ENCODE data around the gene KLHL30. TPM values are rescaled to one million over a fixed set of nuclear protein-coding genes. Genes with fewer than 3 reads are reported as not detected.

KLHL30 gene
- total RNA-seq, 1 donor from 2014 or later: 14.3 TPM

DNA sequence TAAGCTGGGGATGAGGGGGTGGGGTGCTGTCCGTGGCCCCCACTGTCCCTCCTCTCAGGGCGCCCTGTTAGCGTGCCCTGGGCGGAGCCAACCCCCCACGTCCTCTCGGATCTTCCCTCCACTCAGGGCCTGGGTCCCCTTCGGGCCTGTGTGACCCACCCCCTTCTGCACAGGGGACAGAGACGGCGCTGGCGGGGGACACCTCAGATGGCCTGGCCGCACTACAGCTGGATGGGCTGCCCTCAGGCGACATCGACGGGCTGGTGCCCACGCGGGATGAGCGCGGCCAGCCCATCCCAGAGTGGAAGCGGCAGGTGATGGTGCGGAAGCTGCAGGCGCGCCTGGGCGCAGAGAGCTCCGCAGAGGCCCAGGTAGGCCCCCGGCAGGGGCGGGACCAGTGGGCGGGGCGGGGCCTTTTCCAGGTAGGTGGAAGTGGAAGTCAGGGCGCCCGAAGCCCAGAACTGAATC, 9.9 kb upstream of the KLHL30 start:
- no peak for DNase-seq (ENCODE audit: low spot score)
- intact Hi-C loops (cut with DNase I): no loop called here

DNA sequence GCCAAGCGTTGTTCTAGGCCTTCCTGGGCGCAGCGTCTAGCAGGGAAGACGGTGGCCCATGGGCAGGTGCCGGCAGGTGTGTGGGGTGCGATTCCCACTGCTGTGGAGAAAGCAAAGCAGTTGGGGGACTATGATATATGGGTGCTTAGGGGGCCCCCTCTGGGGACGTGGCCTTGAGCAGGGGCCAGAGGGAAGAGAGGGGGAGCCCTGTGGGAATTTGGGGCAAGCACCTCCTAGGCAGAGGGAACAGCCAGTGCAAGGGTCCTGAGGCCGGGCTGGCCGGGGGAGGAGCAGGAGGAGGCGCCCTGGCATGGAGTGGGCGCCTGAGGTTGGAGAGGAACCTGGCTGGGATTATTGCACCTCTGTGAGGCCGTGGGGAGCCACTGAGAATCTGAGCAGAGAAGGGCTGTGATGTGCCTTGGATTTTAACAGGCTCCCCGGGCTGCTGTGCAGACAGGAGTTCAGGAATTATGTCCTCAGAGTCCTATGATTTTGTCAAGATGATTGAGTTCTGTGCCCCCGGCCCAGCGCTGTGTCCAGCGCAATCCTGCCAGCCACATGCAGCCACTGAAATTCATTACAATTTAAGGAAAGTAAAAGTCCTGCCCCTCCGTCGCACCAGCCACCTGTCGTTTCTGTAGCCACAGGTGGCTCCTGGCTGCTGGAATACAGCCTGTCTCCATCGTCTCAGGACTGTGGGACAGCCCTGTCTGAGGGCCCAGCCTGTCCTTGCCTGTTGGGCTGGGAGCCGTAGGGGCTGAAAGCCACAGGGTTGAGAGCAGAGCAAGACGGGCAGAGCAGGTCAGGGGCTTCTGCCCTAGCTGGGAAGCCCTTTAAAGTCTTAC, 9.1 kb upstream of the KLHL30 start:
- no peak for DNase-seq (ENCODE audit: low spot score)
- intact Hi-C loops (cut with DNase I): no loop called here

GRCh38 chr2:238130111-238130695, 8.3 kb upstream of the KLHL30 start:
- intact Hi-C loops (cut with DNase I): no loop called here
- DNase-seq (ENCODE audit: low spot score): no peak

GRCh38 chr2:238130696-238131628, 7.5 kb upstream of the KLHL30 start:
- intact Hi-C loops (cut with DNase I): no loop called here

GRCh38 chr2:238131761-238132462, 6.6 kb upstream of the KLHL30 start:
- no peak for DNase-seq (ENCODE audit: low spot score)
- intact Hi-C loops (cut with DNase I): no loop called here

More at GRCh38 chr2:238130696-238131628, 7.5 kb upstream of the KLHL30 start:
- DNase-seq (ENCODE audit: low spot score): no peak

GRCh38 chr2:238132463-238133450, 5.7 kb upstream of the KLHL30 start:
- intact Hi-C loops (cut with DNase I): no loop called here

GRCh38 chr2:238133499-238134392, 4.7 kb upstream of the KLHL30 start:
- intact Hi-C loops (cut with DNase I): no loop called here
- no peak for DNase-seq (ENCODE audit: low spot score)

More at GRCh38 chr2:238132463-238133450, 5.7 kb upstream of the KLHL30 start:
- DNase-seq (ENCODE audit: low spot score): no peak

DNA sequence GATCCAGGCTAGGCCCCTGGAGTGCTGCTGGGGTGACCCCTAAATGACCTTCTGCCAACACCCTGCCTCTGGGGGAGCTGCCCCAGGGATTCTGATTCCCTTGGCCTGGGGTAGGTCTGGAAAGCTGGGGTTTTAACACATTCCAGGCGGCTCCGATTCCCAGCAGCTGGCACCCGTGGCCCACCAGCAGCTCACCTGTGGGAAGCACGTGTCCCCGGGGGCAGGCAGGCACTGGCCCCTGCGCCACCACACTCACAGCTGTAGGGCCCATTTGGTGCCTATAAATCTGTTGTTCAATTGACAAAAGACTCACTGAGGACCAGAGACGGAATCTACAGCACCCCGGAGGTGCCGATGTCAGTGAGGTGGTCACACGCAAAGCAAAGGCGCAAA, 4.1 kb upstream of the KLHL30 start:
- intact Hi-C loops (cut with DNase I): no loop called here

GRCh38 chr2:238135601-238136150, 2.8 kb upstream of the KLHL30 start:
- DNase-seq (ENCODE audit: low spot score): no peak
- intact Hi-C loops (cut with DNase I): loop anchor here (5.0 kb wide), 1 partner anchor 73 kb away; the partner anchor contains the start of gene SCLY

More for the DNA sequence above, 4.1 kb upstream of the KLHL30 start:
- no peak for DNase-seq (ENCODE audit: low spot score)

GRCh38 chr2:238136820-238137537, 1.5 kb upstream of the KLHL30 start:
- DNase-seq (ENCODE audit: low spot score): no peak
- intact Hi-C loops (cut with DNase I): loop anchor here (5.0 kb wide), 1 partner anchor 75 kb away; the partner anchor contains the start of gene SCLY

DNA sequence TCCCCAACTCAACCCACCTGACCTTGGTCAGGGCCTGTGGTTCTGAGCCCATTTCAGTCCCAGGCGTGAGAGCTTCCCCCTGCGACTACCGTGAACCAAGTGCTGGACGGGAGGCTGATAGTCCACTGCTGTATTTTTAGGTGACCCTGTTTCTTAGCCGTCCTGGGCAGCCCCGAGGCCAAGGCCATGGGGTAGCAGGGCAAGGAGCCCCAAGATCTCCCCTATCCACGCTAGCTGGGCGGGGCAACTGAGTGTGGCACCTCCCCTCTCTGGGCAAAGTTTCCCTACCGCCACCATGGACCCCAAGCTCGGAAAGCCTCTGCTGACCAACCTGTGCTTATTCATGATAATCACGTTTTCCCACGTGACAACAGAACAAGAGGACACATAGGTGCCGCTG, 583 bp upstream of the KLHL30 start:
- DNase-seq (ENCODE audit: low spot score): no peak
- intact Hi-C loops (cut with DNase I): loop anchor here (2.0 to 5.0 kb wide), 2 partner anchors 76 to 277 kb away; partner anchors contain the start of gene SCLY

GRCh38 chr2:238139196-238140039, 950 bp downstream of the KLHL30 start:
- intact Hi-C loops (cut with DNase I): loop anchor here (2.0 to 5.0 kb wide), 2 partner anchors 77 to 279 kb away; partner anchors contain the start of gene SCLY
- no peak for DNase-seq (ENCODE audit: low spot score)

DNA sequence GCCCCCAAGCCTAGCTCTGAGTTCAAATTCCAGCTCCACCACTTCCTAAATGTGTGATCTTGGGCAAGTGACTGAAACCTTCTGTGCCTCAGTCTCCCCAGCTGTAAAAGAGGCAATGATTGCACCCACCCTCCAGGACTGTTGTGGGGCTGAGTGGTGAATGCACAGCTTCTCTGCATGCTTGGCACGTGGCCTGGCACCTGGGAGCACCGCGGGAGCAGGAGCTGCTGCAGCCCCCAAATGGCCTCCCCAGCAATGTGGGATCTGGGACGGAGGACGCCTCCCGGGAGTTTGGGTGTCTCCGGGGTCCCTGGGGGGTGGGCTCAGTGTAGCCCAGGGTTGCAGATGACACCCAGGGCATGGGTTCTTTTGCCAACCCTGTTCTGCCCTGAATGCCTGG, 1.6 kb downstream of the KLHL30 start:
- DNase-seq (ENCODE audit: low spot score): no peak
- intact Hi-C loops (cut with DNase I): no loop called here

DNA sequence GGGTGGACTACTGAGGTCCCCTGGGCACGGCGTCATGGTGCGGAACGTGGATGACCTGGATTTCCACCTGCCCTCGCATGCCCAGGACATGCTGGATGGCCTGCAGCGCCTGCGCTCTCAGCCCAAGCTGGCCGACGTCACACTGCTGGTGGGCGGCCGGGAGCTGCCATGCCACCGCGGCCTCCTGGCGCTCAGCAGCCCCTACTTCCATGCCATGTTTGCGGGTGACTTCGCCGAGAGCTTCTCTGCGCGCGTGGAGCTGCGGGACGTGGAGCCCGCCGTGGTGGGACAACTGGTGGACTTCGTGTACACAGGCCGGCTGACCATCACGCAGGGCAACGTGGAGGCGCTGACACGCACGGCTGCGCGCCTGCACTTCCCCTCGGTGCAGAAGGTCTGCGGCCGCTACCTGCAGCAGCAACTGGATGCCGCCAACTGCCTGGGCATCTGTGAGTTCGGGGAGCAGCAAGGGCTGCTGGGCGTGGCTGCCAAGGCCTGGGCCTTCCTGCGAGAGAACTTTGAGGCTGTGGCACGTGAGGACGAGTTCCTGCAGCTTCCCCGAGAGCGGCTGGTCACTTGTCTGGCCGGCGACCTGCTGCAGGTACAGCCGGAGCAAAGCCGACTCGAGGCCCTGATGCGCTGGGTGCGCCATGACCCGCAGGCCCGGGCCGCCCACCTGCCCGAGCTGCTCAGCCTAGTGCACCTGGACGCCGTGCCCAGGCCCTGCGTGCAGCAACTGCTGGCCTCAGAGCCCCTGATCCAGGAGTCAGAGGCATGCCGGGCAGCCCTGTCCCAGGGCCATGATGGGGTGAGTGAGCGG, 2.5 kb downstream of the KLHL30 start:
- intact Hi-C loops (cut with DNase I): no loop called here
- no peak for DNase-seq (ENCODE audit: low spot score)
